ENCODE data around the gene ZNF697. TPM values are rescaled to one million over a fixed set of nuclear protein-coding genes. Genes with fewer than 3 reads are reported as not detected.

The ZNF697 gene
- total RNA-seq, 4 donors from 2014 or later = 2.3 to 5.4 (median 3.6) TPM

GRCh38 chr1:119646521-119647227, 1.4 kb downstream of the ZNF697 start:
- no peak for DNase-seq (ENCODE audit: low spot score in 2 of 2)
- no peak overlapping the region for H3K4me3 ChIP-seq (ENCODE audit: low read depth, poor library complexity, severe bottlenecking)
- no peak for TF ChIP-seq POLR2A (IDR thresholded peaks at IDR 0.05)
- TF ChIP-seq CTCF (IDR thresholded peaks at IDR 0.05) = no peak
- WGBS, 2 donors = 50 to 56% methylated on average over 15 of the region's 15 CpGs
- intact Hi-C loops (cut with DNase I; ENCODE audit: low total_unique reads) = no loop called here

- WGBS, 2 donors = 83 to 93% methylated on average over 1 of the region's 1 CpG
- no peak overlapping the region for H3K4me3 ChIP-seq (ENCODE audit: low read depth, poor library complexity, severe bottlenecking)
- TF ChIP-seq CTCF (IDR thresholded peaks at IDR 0.05) = no peak
- no peak for TF ChIP-seq POLR2A (IDR thresholded peaks at IDR 0.05)
- intact Hi-C loops (cut with DNase I; ENCODE audit: low total_unique reads) = no loop called here
- no peak for DNase-seq (ENCODE audit: low spot score in 2 of 2)
Measured at GRCh38 chr1:119639109-119639508, 9.0 kb downstream of the ZNF697 start.

GRCh38 chr1:119637710-119638109, 10.4 kb downstream of the ZNF697 start:
- TF ChIP-seq CTCF (IDR thresholded peaks at IDR 0.05) = no peak
- no peak for TF ChIP-seq POLR2A (IDR thresholded peaks at IDR 0.05)
- no peak for DNase-seq (ENCODE audit: low spot score in 2 of 2)
- H3K4me3 ChIP-seq (ENCODE audit: low read depth, poor library complexity, severe bottlenecking) = no peak overlapping the region
- intact Hi-C loops (cut with DNase I; ENCODE audit: low total_unique reads) = no loop called here
- 81 to 83% methylated on average over 1 of the region's 1 CpG for WGBS, 2 donors

GRCh38 chr1:119636491-119637089, 11.5 kb downstream of the ZNF697 start:
- DNase-seq (ENCODE audit: low spot score in 2 of 2) = no peak
- 94 to 98% methylated on average over 4 of the region's 4 CpGs for WGBS, 2 donors
- intact Hi-C loops (cut with DNase I; ENCODE audit: low total_unique reads) = no loop called here
- TF ChIP-seq CTCF (IDR thresholded peaks at IDR 0.05) (no peak), POLR2A (IDR thresholded peaks at IDR 0.05) (no peak)
- no peak overlapping the region for H3K4me3 ChIP-seq (ENCODE audit: low read depth, poor library complexity, severe bottlenecking)

DNA sequence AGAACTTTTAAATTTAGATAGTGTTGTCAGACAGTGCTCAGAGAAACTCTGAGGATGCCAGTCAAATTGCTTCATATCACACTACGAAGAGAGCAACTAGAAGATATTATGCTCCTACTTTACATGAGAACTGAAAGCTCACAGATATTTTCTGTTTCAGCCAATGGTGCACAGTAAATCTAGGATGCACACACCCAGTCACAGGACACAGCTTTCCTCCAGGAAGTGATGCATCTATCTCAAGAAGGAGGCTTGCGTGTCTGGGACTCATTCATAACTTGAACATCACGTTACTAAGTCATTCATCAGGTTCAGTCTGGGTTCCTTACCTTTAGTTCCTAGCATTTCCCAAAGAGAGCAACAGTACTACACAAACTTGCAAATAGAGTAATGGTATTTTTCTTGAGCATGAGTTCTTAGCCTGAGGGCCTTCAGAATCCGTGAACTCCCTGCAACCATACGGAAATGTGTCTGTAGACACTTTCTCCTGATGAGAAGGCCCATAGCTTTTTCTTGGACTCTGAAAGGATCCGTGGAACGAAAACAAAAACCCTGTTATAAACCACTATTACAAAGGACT, 12.2 kb downstream of the ZNF697 start:
- no peak for TF ChIP-seq CTCF (IDR thresholded peaks at IDR 0.05)
- no peak for TF ChIP-seq POLR2A (IDR thresholded peaks at IDR 0.05)
- intact Hi-C loops (cut with DNase I; ENCODE audit: low total_unique reads) = no loop called here
- WGBS, 2 donors = 77 to 80% methylated on average over 7 of the region's 7 CpGs
- no peak for DNase-seq (ENCODE audit: low spot score in 2 of 2)
- H3K4me3 ChIP-seq (ENCODE audit: low read depth, poor library complexity, severe bottlenecking) = no peak overlapping the region

Data from lower leg skin (tissue), 4 donors.